Glutamatergic neuron (in vitro differentiated cells): Measurements from ENCODE around the gene ARHGAP45. TPM values are rescaled to one million over a fixed set of nuclear protein-coding genes. Genes with fewer than 3 reads are reported as not detected.

Experiments used
- DNase-seq: peaks from one replicate; pipeline ENCODE4 v3.0.0; 2022
- H3K27ac Mint-ChIP-seq: one replicate; pipeline ENCODE4 v1.8.0; 2020; ENCODE audit warnings: mild to moderate bottlenecking, mixed read lengths, inconsistent platforms; ENCODE audit not compliant: unreplicated experiment
- H3K27me3 Mint-ChIP-seq: one replicate; pipeline ENCODE4 v1.8.0; 2020; ENCODE audit warnings: mild to moderate bottlenecking, moderate library complexity, mixed read lengths, inconsistent platforms; ENCODE audit not compliant: unreplicated experiment
- H3K36me3 Mint-ChIP-seq: one replicate; pipeline ENCODE4 v1.8.0; 2020; ENCODE audit warnings: mild to moderate bottlenecking, mixed read lengths, inconsistent platforms; ENCODE audit not compliant: unreplicated experiment
- H3K4me1 Mint-ChIP-seq: one replicate; pipeline ENCODE4 v1.8.0; 2020; ENCODE audit warnings: mild to moderate bottlenecking, low read depth, mixed read lengths, inconsistent platforms; ENCODE audit not compliant: unreplicated experiment
- H3K4me3 Mint-ChIP-seq: one replicate; pipeline ENCODE4 v1.8.0; 2020; ENCODE audit warnings: mild to moderate bottlenecking, mixed read lengths, inconsistent platforms; ENCODE audit not compliant: unreplicated experiment
- H3K9me3 Mint-ChIP-seq: one replicate; pipeline ENCODE4 v1.8.0; 2020; ENCODE audit warnings: mild to moderate bottlenecking, moderate library complexity, mixed read lengths, inconsistent platforms; ENCODE audit not compliant: unreplicated experiment
- total RNA-seq: library from RNA; stranded (reverse); fragmentation: NEBNext Ultra II Directional; extraction: Animal tissue kit (Norgen Biotek cat#: 25700); gene quantifications from one replicate; pipeline ENCODE4 v1.2.1, GENCODE V29; 2021; ENCODE audit not compliant: unreplicated experiment
- TF ChIP-seq, protein P1 (sequence below): fragments of 200-600 bp; sonication (generic); IDR thresholded peaks from one replicate; pipeline ENCODE4 v1.5.0; 2021; ENCODE audit not compliant: partially characterized antibody, unreplicated experiment

ARHGAP45 gene
- total RNA-seq, 1 donor from 2014 or later = 1.7 TPM

DNA sequence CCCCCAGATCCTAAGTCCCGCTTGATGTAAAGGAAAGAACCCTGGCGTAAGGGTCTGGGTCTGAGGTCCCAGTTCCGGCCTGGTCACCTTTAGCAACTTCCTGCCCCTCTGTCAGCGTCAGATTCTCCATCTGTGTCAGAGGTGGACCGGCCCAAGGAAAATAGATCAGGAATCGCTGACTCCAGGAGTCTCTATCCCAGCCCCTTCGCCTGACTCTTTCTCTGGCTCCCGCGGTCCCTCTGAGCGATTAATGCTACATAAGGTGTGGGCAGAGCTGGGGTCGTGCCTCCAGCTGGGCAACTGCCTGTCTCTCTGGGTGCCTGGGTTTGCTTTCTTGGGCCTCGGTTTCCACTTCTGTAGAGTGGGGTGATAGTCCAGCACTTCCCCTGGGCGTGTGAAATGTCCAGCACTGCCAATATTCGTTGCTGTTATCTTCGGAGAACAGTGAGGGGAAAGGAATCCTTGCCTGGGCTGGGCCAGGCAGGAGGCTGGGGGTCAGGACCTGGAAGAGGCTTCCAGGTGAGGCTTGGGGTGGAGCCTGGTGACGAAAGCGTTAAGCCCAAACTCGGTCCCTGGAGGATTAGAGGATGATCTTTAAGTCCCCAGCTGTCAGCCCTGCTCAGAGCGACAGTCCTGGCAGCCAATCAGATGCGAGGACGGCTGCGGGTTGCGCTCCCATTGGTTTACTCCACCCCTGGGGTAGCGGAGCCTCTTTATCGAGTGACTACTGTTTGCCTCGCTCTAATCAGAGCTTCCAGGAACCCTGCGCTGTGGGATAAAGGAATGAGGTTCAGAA is 26.3 kb upstream of the ARHGAP45 start:
- peaks cover 3% of the 10 kb centered on the region for H3K4me1 Mint-ChIP-seq
- TF ChIP-seq, protein P1, sequence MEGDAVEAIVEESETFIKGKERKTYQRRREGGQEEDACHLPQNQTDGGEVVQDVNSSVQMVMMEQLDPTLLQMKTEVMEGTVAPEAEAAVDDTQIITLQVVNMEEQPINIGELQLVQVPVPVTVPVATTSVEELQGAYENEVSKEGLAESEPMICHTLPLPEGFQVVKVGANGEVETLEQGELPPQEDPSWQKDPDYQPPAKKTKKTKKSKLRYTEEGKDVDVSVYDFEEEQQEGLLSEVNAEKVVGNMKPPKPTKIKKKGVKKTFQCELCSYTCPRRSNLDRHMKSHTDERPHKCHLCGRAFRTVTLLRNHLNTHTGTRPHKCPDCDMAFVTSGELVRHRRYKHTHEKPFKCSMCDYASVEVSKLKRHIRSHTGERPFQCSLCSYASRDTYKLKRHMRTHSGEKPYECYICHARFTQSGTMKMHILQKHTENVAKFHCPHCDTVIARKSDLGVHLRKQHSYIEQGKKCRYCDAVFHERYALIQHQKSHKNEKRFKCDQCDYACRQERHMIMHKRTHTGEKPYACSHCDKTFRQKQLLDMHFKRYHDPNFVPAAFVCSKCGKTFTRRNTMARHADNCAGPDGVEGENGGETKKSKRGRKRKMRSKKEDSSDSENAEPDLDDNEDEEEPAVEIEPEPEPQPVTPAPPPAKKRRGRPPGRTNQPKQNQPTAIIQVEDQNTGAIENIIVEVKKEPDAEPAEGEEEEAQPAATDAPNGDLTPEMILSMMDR = no peak
- H3K27me3 Mint-ChIP-seq = peaks cover 6% of the 10 kb centered on the region
- peak overlapping the region; percentile 96 for H3K4me3 Mint-ChIP-seq
- peaks cover 6% of the 10 kb centered on the region for H3K9me3 Mint-ChIP-seq
- H3K36me3 Mint-ChIP-seq = no peaks in the 10 kb centered on the region
- peak; percentile 93 for DNase-seq
- peak overlapping the region; percentile 91 for H3K27ac Mint-ChIP-seq

DNA sequence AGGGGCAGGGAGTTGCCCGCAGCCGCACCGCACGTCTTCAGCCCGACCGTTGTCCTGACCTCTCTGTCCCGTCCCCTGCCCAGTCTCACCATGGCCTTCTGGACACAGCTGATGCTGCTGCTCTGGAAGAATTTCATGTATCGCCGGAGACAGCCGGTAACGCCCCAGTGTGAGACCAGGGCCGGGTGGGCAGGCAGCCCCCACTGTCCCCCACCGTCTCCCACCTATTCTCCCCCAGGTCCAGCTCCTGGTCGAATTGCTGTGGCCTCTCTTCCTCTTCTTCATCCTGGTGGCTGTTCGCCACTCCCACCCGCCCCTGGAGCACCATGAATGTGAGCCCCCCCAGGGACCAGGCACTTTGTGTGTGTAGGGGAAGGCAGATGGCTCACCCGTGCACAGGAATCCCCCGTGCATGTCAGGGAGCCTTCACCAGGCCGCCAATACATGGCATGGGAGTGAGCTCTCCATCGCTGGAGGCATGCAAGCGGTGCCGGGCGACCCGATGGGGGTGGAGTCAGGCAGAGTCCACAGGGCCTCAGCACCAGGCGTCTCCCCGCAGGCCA is 25.6 kb upstream of the ARHGAP45 start:
- TF ChIP-seq, protein P1 = no peak
- H3K4me3 Mint-ChIP-seq = peak overlapping the region; percentile 96
- H3K4me1 Mint-ChIP-seq = peaks cover 3% of the 10 kb centered on the region
- H3K27ac Mint-ChIP-seq = peak overlapping the region; percentile 91
- DNase-seq = peak; percentile 49
- H3K36me3 Mint-ChIP-seq = no peaks in the 10 kb centered on the region
- peaks cover 6% of the 10 kb centered on the region for H3K27me3 Mint-ChIP-seq
- H3K9me3 Mint-ChIP-seq = peaks cover 6% of the 10 kb centered on the region

DNA sequence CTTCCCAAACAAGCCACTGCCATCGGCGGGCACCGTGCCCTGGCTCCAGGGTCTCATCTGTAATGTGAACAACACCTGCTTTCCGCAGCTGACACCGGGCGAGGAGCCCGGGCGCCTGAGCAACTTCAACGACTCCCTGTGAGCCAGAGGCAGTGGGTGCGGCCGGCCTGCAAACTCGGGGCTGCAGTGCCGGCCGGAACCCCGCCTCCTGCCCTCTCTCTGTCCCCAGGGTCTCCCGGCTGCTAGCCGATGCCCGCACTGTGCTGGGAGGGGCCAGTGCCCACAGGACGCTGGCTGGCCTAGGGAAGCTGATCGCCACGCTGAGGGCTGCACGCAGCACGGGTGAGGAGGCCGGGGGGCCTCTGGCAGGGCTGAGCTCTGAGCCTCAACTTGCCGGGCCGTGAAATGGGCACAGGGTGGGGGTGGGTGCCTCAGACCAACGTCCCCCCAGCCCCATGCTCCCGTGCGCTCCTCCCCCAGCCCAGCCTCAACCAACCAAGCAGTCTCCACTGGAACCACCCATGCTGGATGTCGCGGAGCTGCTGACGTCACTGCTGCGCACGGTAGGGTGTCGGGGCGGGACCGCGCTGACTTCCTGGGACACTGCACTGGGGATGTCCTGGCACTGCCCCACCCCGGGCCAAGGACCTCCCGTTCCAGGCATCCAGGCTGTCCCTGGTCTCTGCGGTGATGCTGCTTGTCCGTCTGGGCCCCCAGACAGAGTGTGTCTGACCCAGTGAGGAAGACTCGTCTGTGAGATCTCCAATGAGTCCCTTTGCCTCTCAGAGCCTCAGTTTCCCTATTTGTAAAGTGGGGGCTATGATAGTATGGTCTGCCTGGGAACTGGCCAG is 24.9 kb upstream of the ARHGAP45 start:
- peak overlapping the region; percentile 96 for H3K4me3 Mint-ChIP-seq
- H3K4me1 Mint-ChIP-seq = peaks cover 3% of the 10 kb centered on the region
- TF ChIP-seq, protein P1 = no peak
- DNase-seq = no peak
- H3K9me3 Mint-ChIP-seq = peaks cover 6% of the 10 kb centered on the region
- H3K36me3 Mint-ChIP-seq = no peaks in the 10 kb centered on the region
- no peak overlapping the region for H3K27ac Mint-ChIP-seq
- peaks cover 6% of the 10 kb centered on the region for H3K27me3 Mint-ChIP-seq

DNA sequence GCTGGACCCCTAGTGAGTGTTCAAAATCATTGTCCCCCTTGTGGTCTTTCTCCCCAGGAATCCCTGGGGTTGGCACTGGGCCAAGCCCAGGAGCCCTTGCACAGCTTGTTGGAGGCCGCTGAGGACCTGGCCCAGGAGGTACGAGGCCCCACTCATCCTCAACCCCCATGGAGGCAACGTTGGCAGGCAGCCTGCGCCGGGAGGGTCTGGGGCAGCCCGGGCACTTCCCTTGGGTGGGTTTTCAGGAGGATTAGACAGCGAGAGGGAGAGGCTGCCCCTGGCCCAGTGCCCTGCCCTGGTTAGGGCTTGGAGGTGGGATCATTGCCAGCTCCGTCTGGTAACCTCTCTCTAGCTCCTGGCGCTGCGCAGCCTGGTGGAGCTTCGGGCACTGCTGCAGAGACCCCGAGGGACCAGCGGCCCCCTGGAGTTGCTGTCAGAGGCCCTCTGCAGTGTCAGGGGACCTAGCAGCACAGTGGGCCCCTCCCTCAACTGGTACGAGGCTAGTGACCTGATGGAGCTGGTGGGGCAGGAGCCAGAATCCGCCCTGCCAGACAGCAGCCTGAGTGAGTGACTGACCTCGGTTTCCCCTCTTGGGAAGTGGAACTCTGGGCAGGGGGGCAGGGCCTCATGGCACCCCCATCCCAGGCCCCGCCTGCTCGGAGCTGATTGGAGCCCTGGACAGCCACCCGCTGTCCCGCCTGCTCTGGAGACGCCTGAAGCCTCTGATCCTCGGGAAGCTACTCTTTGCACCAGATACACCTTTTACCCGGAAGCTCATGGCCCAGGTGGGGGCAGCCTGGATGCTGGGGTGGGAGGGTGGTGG is 24.1 kb upstream of the ARHGAP45 start:
- Mint-ChIP-seq H3K4me3 (no peak overlapping the region), H3K27me3 (peaks cover 4% of the 10 kb centered on the region), H3K9me3 (peaks cover 6% of the 10 kb centered on the region), H3K36me3 (no peaks in the 10 kb centered on the region), H3K27ac (no peak overlapping the region), H3K4me1 (peaks cover 3% of the 10 kb centered on the region)
- TF ChIP-seq, protein P1 = no peak
- no peak for DNase-seq
